A549 treated with ZK216348 at 1 μM for 4 hours (cell line): ENCODE data around the gene NCOA1. TPM values are rescaled to one million over a fixed set of nuclear protein-coding genes. Genes with fewer than 3 reads are reported as not detected.

ENCODE experiments used
- total RNA-seq: library from RNA; stranded (reverse); fragments of 200-300 nt; extraction: Qiagen RNA extraction; gene quantifications from 5 replicates; pipeline ENCODE4 v1.2.3, GENCODE V29; 2022; ENCODE audit warnings: low read depth

The NCOA1 gene
- 7.3 to 11.4 TPM (median 9.9 TPM) in 5 replicates for total RNA-seq

DNA sequence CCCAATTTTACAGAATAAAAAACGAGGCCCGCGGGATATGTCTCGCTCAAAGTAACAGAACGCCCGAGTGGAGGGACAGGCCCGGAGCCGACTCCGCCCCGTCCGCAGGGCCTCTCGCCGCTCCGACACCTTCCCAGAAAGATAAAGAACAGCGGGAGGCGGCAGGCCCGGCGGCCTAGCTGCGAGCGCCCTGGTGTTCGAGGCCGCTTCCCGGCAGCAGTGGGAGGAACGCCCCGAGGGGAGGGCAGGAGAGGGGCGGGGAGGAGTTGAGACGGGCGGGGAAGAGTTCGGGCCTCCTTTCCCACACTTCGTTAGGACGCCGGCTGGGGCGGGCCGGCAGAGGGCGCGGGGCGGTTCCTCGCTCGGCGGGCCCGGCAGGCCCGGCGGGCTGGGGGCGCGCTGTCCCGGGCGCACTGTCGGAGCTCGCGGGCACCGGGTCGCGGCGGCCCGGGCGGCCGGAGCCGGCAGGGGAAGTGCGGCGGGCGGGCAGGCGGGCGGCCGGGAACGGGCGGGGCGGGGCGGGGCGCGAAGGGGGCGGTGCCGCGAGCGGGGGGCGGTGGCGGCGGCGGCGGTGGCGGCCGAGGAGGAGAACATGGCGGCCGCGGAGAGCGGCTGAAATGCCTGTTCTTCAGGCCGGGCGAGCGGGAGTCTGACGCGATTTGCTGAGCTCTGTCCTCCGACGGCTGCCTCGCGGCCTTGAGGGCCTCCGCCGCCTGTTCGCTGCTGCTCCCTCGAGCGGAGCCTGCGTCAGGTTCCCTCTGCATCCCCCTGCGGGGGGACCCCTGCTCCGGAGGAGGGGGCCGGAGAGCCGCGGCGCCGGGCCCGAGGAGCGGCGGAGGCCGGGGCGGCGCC lies at the start of gene NCOA1:
Gene NCOA1, plus strand, starts transcription at position 565 of the 852 bp plus-strand sequence. CDS start 167,424 bp downstream, outside the sequence.

DNA sequence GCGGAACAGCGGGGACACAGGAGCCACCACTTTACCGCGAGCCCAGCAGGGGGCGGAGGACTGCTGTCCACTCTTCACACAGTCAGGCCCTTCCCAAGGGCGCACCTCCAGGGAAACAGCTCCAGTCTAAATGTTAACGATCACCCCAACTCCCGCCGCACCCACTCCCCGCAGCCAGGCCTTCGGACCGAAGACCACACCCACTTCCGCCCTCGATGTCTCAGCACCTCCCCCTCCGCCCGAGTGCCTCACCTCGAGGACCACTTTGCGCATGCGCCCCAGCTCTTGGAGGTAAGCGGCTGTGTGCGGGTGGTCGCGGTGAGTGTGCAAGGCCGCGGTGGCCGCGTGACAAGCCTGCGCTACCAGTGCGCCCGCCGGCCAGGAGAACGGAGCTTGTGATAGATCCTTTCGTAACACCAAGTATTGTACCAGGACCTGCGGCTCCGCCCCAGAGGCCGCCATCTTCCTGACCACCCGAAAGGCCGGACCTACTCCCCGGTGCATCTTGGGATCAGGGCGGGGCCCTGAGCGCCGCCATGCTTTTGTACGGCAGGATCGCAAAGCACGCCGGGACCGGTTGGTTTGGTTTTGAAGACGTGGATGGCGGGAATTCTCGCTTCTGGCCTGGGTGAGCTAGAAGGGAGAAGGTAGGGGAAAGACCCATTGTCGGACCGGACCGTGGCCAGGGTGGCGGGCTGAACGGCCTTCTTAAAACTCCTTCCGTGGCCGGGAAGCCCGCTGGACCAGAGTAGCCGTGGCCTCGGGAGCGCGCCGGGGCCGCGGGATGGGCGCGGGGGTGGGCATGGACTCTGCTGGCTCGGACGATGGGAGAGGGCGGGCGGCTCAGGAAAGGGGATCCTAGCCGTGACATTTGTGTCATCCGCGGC lies 302.1 kb downstream of the NCOA1 start, which contains the start of the genes CENPO and PTRHD1:
Gene CENPO, plus strand, starts transcription at position 552 of the 887 bp plus-strand sequence. CDS start 495 bp downstream, outside the sequence.
Gene PTRHD1, minus strand, starts transcription at position 518 of the 887 bp plus-strand sequence. Its CDS starts 14 bp downstream, at position 504.

Other genes with a start within 250 kb of the NCOA1 start
- 14.4 to 25.4 TPM (median 21.0 TPM) in 5 replicates for gene ITSN2, start 130.7 kb upstream of the NCOA1 start, total RNA-seq